H1 (cell line): ENCODE measurements around the gene XKR7.

ENCODE experiments used
- BACH1 ChIP-seq: IDR thresholded peaks from 2 replicates; pipeline ENCODE4 v1.6.1; 2012; ENCODE audit warnings: low read length, improper control_type of control experiment
- BRCA1 ChIP-seq: IDR thresholded peaks from 2 replicates; pipeline ENCODE4 v1.6.1; 2012; ENCODE audit warnings: low read depth, low read length, improper control_type of control experiment
- CHD1 ChIP-seq: IDR thresholded peaks from 2 replicates; pipeline ENCODE4 v1.6.1; 2012; ENCODE audit warnings: low read depth, low read length, improper control_type of control experiment
- FOSL1 ChIP-seq: IDR thresholded peaks from 2 replicates; pipeline ENCODE4 v1.6.1; 2011; ENCODE audit warnings: mild to moderate bottlenecking, low read depth, low read length, moderate library complexity; ENCODE audit not compliant: insufficient read depth
- TAF1 ChIP-seq: IDR thresholded peaks from 2 replicates; pipeline ENCODE4 v1.6.1; 2011; ENCODE audit warnings: mild to moderate bottlenecking, low read depth, low read length
- TF ChIP-seq, protein P1 (sequence below), 3 experiments: IDR thresholded peaks; 1 replicate in 2 of 3; 2 replicates in 1 of 3; pipeline versions ENCODE4 v1.5.1 to v1.6.1; 2011; ENCODE audit warnings: low read length in 3 of 3, mild to moderate bottlenecking in 3 of 3, inconsistent platforms in 2 of 3, low read depth in 1 of 3, moderate library complexity in 1 of 3; ENCODE audit not compliant: insufficient read depth in 1 of 3; ENCODE audit errors: control extremely low read depth in 1 of 3
- TF ChIP-seq, protein P2 (sequence below): IDR thresholded peaks from 2 replicates; pipeline ENCODE4 v1.6.1; 2012; ENCODE audit warnings: inconsistent platforms
- TF ChIP-seq, protein P3 (sequence below): IDR thresholded peaks from 2 replicates; pipeline ENCODE4 v1.6.1; 2012; ENCODE audit warnings: low read length, inconsistent platforms
- TF ChIP-seq, protein P4 (sequence below): IDR thresholded peaks from 2 replicates; pipeline ENCODE4 v1.6.1; 2011; ENCODE audit warnings: low read depth, mild to moderate bottlenecking, low read length; ENCODE audit not compliant: insufficient read depth

DNA sequence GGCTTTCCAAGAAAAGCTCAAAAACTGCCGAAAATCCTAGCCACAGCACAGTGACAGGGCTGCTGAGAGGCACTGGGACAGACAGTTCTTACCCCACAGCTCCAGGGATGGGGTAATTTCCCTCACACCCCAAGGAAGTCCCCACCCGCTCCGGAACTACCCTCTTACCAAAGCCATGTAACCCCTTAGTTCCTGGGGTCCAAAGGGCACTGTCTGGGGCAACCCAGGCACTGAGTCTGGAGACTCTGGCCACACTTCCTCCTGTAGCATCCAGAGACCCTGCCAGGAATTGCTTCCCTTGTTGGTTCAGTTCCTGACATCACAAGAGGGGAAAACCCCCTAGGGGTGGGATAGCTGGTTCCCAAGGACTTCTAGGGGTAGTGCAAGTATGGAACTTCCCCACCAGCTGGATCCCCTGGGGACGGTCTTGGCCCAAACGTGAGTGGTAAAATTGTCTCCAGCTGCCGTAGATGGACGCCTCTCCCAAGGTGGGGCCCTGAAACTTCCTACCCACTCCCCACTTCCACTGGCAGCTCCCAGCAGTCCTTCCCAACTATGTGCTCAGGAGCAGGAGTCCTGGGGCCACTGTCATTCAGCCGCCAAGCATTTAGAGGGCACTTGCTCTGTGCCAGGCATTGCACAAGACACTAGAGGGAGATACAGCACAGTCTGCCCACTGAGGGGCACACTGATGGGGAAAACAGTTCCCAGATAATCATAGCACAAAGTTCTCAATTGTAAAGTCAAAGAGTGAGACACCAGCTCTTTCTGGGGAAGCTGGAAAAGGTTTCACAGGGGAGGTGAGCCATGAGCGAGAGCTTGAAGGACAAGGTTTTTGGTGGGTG lies 66.9 kb downstream of the XKR7 start:
- TF ChIP-seq, protein P1, sequence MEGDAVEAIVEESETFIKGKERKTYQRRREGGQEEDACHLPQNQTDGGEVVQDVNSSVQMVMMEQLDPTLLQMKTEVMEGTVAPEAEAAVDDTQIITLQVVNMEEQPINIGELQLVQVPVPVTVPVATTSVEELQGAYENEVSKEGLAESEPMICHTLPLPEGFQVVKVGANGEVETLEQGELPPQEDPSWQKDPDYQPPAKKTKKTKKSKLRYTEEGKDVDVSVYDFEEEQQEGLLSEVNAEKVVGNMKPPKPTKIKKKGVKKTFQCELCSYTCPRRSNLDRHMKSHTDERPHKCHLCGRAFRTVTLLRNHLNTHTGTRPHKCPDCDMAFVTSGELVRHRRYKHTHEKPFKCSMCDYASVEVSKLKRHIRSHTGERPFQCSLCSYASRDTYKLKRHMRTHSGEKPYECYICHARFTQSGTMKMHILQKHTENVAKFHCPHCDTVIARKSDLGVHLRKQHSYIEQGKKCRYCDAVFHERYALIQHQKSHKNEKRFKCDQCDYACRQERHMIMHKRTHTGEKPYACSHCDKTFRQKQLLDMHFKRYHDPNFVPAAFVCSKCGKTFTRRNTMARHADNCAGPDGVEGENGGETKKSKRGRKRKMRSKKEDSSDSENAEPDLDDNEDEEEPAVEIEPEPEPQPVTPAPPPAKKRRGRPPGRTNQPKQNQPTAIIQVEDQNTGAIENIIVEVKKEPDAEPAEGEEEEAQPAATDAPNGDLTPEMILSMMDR (IDR thresholded peaks at IDR 0.05; ENCODE audit: control extremely low read depth in 1 of 3, insufficient read depth in 1 of 3, low read depth in 1 of 3, low read length in 3 of 3): peak; percentile 57 to 71 (median 62)
- TF ChIP-seq TAF1 (no peak), BACH1 (no peak), FOSL1 (no peak), CHD1 (no peak), BRCA1 (no peak)
- TF ChIP-seq, protein P2, sequence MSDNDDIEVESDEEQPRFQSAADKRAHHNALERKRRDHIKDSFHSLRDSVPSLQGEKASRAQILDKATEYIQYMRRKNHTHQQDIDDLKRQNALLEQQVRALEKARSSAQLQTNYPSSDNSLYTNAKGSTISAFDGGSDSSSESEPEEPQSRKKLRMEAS: no peak
- TF ChIP-seq, protein P3, sequence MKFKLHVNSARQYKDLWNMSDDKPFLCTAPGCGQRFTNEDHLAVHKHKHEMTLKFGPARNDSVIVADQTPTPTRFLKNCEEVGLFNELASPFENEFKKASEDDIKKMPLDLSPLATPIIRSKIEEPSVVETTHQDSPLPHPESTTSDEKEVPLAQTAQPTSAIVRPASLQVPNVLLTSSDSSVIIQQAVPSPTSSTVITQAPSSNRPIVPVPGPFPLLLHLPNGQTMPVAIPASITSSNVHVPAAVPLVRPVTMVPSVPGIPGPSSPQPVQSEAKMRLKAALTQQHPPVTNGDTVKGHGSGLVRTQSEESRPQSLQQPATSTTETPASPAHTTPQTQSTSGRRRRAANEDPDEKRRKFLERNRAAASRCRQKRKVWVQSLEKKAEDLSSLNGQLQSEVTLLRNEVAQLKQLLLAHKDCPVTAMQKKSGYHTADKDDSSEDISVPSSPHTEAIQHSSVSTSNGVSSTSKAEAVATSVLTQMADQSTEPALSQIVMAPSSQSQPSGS: no peak
- TF ChIP-seq, protein P4, sequence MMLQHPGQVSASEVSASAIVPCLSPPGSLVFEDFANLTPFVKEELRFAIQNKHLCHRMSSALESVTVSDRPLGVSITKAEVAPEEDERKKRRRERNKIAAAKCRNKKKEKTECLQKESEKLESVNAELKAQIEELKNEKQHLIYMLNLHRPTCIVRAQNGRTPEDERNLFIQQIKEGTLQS: no peak
